PC-9 (cell line): ENCODE data around the gene CEP170B. TPM values are rescaled to one million over a fixed set of nuclear protein-coding genes. Genes with fewer than 3 reads are reported as not detected.

Experiments used
- BruUV-seq: library from RNA; stranded (reverse); fragments of 400-500 nt; replicated peaks from 2 replicates; lab custom pipeline; 2021; lab: Mats Ljungman, UMichigan
- CTCF ChIA-PET: fragments of 300-600 bp; sonication (Branson Sonifier 250); formaldehyde crosslinking; loops from one replicate; lab custom pipeline; 2022; ENCODE audit warnings: antibody characterized with exemption; lab: Charles Lee
- POLR2A ChIA-PET: fragments of 300-600 bp; sonication (Branson Sonifier 250); formaldehyde crosslinking; loops from one replicate; lab custom pipeline; 2022; ENCODE audit warnings: antibody characterized with exemption; ENCODE audit not compliant: unreplicated experiment; lab: Charles Lee
- DNase-seq, 2 experiments: peaks; one replicate each; pipeline versions ENCODE4 v3.0.0 to v3.0.0-alpha.2; 2015 to 2022; ENCODE audit warnings: mixed read lengths in 1 of 2
- H2AFZ ChIP-seq: fragments of 200-600 bp; sonication (generic); 2 replicates; pipeline ENCODE4 v1.8.1; 2017; ENCODE audit warnings: antibody characterized with exemption
- H3F3A ChIP-seq: fragments of 200-600 bp; sonication (generic); 2 replicates; pipeline ENCODE4 v1.8.1; 2017; ENCODE audit warnings: antibody characterized with exemption, mild to moderate bottlenecking, low read depth; ENCODE audit not compliant: insufficient read depth
- H3K27ac ChIP-seq: fragments of 200-600 bp; sonication (generic); 2 replicates; pipeline ENCODE4 v1.6.1; 2016; ENCODE audit warnings: mixed run types
- H3K27me3 ChIP-seq: fragments of 200-600 bp; sonication (generic); 2 replicates; pipeline ENCODE4 v1.6.1; 2016; ENCODE audit warnings: low read depth, mixed run types; ENCODE audit not compliant: insufficient read depth
- H3K36me3 ChIP-seq: fragments of 200-600 bp; sonication (generic); 2 replicates; pipeline ENCODE4 v1.6.1; 2016; ENCODE audit warnings: low read depth, mixed run types
- H3K4me1 ChIP-seq: fragments of 200-600 bp; sonication (generic); replicated peaks from 2 replicates; pipeline ENCODE4 v1.6.1; 2016; ENCODE audit warnings: mixed run types; ENCODE audit not compliant: insufficient read depth
- H3K4me2 ChIP-seq: fragments of 200-600 bp; sonication (generic); 2 replicates; pipeline ENCODE4 v1.6.1; 2017; ENCODE audit warnings: mixed run types
- H3K4me3 ChIP-seq: fragments of 200-600 bp; sonication (generic); 2 replicates; pipeline ENCODE4 v1.6.1; 2016; ENCODE audit warnings: mixed run types
- H3K79me2 ChIP-seq: fragments of 200-600 bp; sonication (generic); 2 replicates; pipeline ENCODE4 v1.6.1; 2017; ENCODE audit warnings: low read depth, mixed run types
- H3K9me2 ChIP-seq: fragments of 200-600 bp; sonication (generic); 2 replicates; pipeline ENCODE4 v1.8.1; 2017; ENCODE audit warnings: mild to moderate bottlenecking; ENCODE audit not compliant: insufficient read depth
- H3K9me3 ChIP-seq: fragments of 200-600 bp; sonication (generic); 2 replicates; pipeline ENCODE4 v1.8.1; 2016; ENCODE audit warnings: low read depth; ENCODE audit not compliant: insufficient read depth
- H4K20me1 ChIP-seq: fragments of 200-600 bp; sonication (generic); 2 replicates; pipeline ENCODE4 v1.8.1; 2017; ENCODE audit not compliant: insufficient read depth
- CTCF ChIP-seq: fragments of 200-600 bp; sonication (generic); conservative IDR thresholded peaks from 2 replicates; pipeline ENCODE4 v1.6.1; 2017; ENCODE audit warnings: mixed run types, antibody characterized with exemption, mild to moderate bottlenecking, moderate library complexity
- EZH2 ChIP-seq: fragments of 200-600 bp; sonication (generic); IDR thresholded peaks from 2 replicates; pipeline ENCODE4 v1.8.0; 2017; ENCODE audit warnings: antibody characterized with exemption, low read depth
- intact Hi-C: fragments of 100-400 bp; cut with micrococcal nuclease; formaldehyde crosslinking; loops from one replicate; pipeline ENCODE4 v1.10.0; 2022; ENCODE audit not compliant: unreplicated experiment
- total RNA-seq: library from RNA; stranded (reverse); gene quantifications from 2 replicates; pipeline ENCODE4 v1.2.3, GENCODE V29; 2021

CEP170B gene
- total RNA-seq, 1 experiment from 2014 or later: 25.7 TPM

DNA sequence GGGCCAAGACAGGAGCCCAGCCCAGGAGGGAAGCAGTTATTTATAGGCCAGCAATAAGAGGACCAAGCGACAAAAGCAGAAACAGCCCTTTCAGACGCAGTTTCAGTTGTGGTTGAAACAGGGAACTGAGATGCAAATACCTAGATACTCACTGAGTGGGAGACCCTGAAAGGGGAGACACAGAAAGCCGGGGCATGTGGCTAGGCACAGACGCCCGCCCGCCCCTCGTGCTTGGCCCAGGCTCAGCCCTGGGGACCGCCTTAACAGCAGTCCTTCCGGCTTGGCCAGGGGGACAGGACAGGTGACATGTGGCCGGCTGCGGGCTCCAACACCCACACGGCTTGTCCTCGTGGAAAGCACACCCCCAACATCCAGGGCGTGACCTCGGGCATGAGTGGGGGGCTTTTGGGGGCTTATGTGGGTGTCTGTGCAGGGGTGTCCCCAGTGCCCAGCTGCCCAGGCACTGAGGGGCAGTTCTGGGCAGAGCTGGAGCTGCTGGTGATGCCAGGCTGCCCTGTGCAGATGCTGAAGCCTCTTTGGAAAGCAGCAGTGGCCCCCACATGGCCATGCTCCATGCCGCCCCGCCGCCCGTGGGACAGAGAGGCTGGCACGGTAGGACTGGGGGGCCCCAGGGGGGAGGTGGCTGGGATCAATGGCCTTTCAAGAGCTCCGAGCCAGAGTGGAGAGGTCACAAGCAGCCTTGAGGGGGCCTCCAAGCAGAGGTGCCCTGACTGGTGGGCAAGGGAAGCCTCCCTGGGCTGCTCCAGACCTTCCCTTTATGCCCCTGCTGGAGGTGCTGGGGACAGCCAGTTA is 61.8 kb downstream of the CEP170B start:
- no peak overlapping the region for H3K4me3 ChIP-seq
- CTCF ChIA-PET: interaction anchor here (0.5 kb wide), 1 partner anchor 204 kb away, joined by 3 read pairs; no protein-coding TSS in a partner anchor

DNA sequence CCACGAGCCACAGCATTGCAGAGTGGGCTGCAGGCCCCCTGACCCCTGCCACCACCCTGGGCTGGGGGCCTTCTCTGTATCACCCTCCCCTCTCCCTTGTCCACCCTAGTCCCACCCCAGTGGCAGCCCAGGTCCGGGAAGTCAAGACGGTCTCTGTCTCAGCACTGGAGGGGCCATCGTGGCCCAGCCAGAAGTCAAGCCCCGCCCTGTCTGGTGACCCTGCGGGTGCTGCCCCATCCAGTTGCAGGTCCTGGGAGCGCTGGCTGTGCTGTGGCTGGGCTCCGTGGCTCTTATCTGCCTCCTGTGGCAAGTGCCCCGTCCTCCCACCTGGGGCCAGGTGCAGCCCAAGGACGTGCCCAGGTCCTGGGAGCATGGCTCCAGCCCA is 62.4 kb downstream of the CEP170B start:
- Histone ChIP-seq H3K4me1 (no peaks in the 10 kb centered on the region), H3K9me3 (no peaks in the 10 kb centered on the region), H3F3A (no peaks in the 10 kb centered on the region; the same call in 1 of the 2 replicates), H3K36me3 (no peaks in the 10 kb centered on the region), H4K20me1 (no peaks in the 10 kb centered on the region), H3K27ac (no peak overlapping the region), H3K27me3 (no peaks in the 10 kb centered on the region; the same call in 1 of the 2 replicates), H3K79me2 (no peaks in the 10 kb centered on the region), H3K4me2 (no peak overlapping the region), H3K4me3 (no peak overlapping the region), H2AFZ (no peak overlapping the region), H3K9me2 (no peaks in the 10 kb centered on the region)
- no peak for DNase-seq
- intact Hi-C loops: no loop called here
- CTCF ChIA-PET: interaction anchor here (0.5 kb wide), 1 partner anchor 204 kb away, joined by 3 read pairs; no protein-coding TSS in a partner anchor
- BruUV-seq: no TSS peak
- TF ChIP-seq CTCF: no peak
- no peak for TF ChIP-seq EZH2
- POLR2A ChIA-PET: no interaction called here

More for the DNA sequence above, 61.8 kb downstream of the CEP170B start:
- no peaks in the 10 kb centered on the region for H3K36me3 ChIP-seq
- no peaks in the 10 kb centered on the region for H4K20me1 ChIP-seq
- H3K9me2 ChIP-seq: no peaks in the 10 kb centered on the region
- no peak overlapping the region for H2AFZ ChIP-seq
- no peaks in the 10 kb centered on the region for H3K79me2 ChIP-seq
- no peaks in the 10 kb centered on the region for H3K4me1 ChIP-seq
- H3K9me3 ChIP-seq: no peaks in the 10 kb centered on the region
- H3K27ac ChIP-seq: no peak overlapping the region
- no peaks in the 10 kb centered on the region; the same call in 1 of the 2 replicates for H3F3A ChIP-seq
- no peaks in the 10 kb centered on the region; the same call in 1 of the 2 replicates for H3K27me3 ChIP-seq
- no peak overlapping the region for H3K4me2 ChIP-seq
- no peak for DNase-seq
- intact Hi-C loops: no loop called here
- no TSS peak for BruUV-seq
- no peak for TF ChIP-seq EZH2
- TF ChIP-seq CTCF: no peak
- POLR2A ChIA-PET: no interaction called here

DNA sequence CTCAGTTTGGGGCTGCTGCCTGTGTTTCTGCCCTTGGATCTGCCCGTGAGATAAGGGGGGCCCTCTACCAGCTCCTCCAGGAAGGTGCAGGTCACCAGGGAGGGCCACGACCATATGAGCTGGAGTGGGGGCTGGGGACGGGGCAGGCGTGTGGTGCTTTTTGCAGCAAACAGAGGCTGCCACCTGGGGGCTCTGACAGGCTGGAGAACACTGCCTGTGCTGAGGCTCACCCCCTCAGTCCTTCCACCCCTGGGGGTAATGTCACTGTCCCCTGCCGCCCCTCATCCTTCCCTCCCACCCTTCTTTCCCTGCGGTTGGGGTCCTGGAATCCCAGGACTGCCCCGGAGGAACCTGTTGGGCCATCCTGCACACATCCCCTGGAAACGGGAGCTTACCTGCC is 62.8 kb downstream of the CEP170B start:
- Histone ChIP-seq H3K79me2 (no peaks in the 10 kb centered on the region), H3K27ac (no peak overlapping the region), H4K20me1 (no peaks in the 10 kb centered on the region), H2AFZ (no peak overlapping the region), H3K36me3 (no peaks in the 10 kb centered on the region), H3K27me3 (no peaks in the 10 kb centered on the region; the same call in 1 of the 2 replicates), H3K9me2 (no peaks in the 10 kb centered on the region), H3K9me3 (no peaks in the 10 kb centered on the region), H3F3A (no peaks in the 10 kb centered on the region; the same call in 1 of the 2 replicates), H3K4me2 (no peak overlapping the region), H3K4me3 (no peak overlapping the region), H3K4me1 (no peaks in the 10 kb centered on the region)
- no TSS peak for BruUV-seq
- TF ChIP-seq EZH2 (no peak), CTCF (no peak)
- ChIA-PET CTCF (no interaction called here), POLR2A (no interaction called here)
- no peak for DNase-seq
- intact Hi-C loops: no loop called here
